HepG2 (cell line): ENCODE data around the gene NINJ2. TPM values are rescaled to one million over a fixed set of nuclear protein-coding genes. Genes with fewer than 3 reads are reported as not detected.

Source experiments
- AFF4 ChIP-seq: sonication (generic); formaldehyde crosslinking; IDR thresholded peaks from 2 replicates; pipeline ENCODE4 v1.4.0; 2020; ENCODE audit warnings: missing genetic modification reagents
- GPBP1L1 ChIP-seq: sonication (generic); formaldehyde crosslinking; IDR thresholded peaks from 2 replicates; pipeline ENCODE4 v1.5.0; 2020; ENCODE audit warnings: mild to moderate bottlenecking, missing genetic modification reagents
- HNRNPH1 ChIP-seq: fragments of 200-400 bp; formaldehyde crosslinking; optimal IDR thresholded peaks from 2 replicates; pipeline ENCODE3; 2017; ENCODE audit warnings: mild to moderate bottlenecking, low read depth, low read length
- HOXA7 ChIP-seq: sonication (generic); formaldehyde crosslinking; IDR thresholded peaks from 2 replicates; pipeline ENCODE4 v1.8.1; 2022; ENCODE audit warnings: mild to moderate bottlenecking, missing genetic modification reagents, moderate library complexity
- IKZF1 ChIP-seq: fragments of 450-650 bp; IDR thresholded peaks from 2 replicates; pipeline ENCODE4 v1.7.1; 2016
- MAF1 ChIP-seq: sonication (generic); formaldehyde crosslinking; IDR thresholded peaks from 2 replicates; pipeline ENCODE4 v1.5.0; 2020; ENCODE audit warnings: missing genetic modification reagents, borderline replicate concordance
- MIER2 ChIP-seq: IDR thresholded peaks from 2 replicates; pipeline ENCODE4 v1.6.1; 2016; ENCODE audit warnings: missing biosample characterization, missing genetic modification reagents
- NFATC3 ChIP-seq: sonication (generic); formaldehyde crosslinking; IDR thresholded peaks from 2 replicates; pipeline ENCODE4 v1.5.1; 2020; ENCODE audit warnings: mild to moderate bottlenecking, missing genetic modification reagents
- RXRA ChIP-seq: sonication (generic); formaldehyde crosslinking; IDR thresholded peaks from 2 replicates; pipeline ENCODE4 v1.5.1; 2020; ENCODE audit warnings: missing genetic modification reagents
- SMAD1 ChIP-seq: sonication (generic); formaldehyde crosslinking; IDR thresholded peaks from 2 replicates; pipeline ENCODE4 v1.4.0; 2020; ENCODE audit warnings: missing genetic modification reagents, low read depth, mild to moderate bottlenecking, borderline replicate concordance
- SSRP1 ChIP-seq: IDR thresholded peaks from 2 replicates; pipeline ENCODE4 v1.6.1; 2016; ENCODE audit warnings: control low read depth
- TARDBP ChIP-seq: sonication (generic); formaldehyde crosslinking; IDR thresholded peaks from 2 replicates; pipeline ENCODE4 v1.8.0; 2022; ENCODE audit warnings: mild to moderate bottlenecking, missing genetic modification reagents
- TCF7 ChIP-seq: sonication (generic); IDR thresholded peaks from 2 replicates; pipeline ENCODE4 v1.6.1; 2016; ENCODE audit warnings: antibody characterized with exemption, low read depth
- ZBTB49 ChIP-seq: sonication (generic); formaldehyde crosslinking; IDR thresholded peaks from 2 replicates; pipeline ENCODE4 v1.4.0; 2020; ENCODE audit warnings: missing genetic modification reagents, borderline replicate concordance
- ZNF280B ChIP-seq: sonication (generic); formaldehyde crosslinking; IDR thresholded peaks from 2 replicates; pipeline ENCODE4 v1.5.0; 2020; ENCODE audit warnings: missing genetic modification reagents, mild to moderate bottlenecking, borderline replicate concordance
- ZNF546 ChIP-seq: sonication (generic); formaldehyde crosslinking; conservative IDR thresholded peaks from 2 replicates; pipeline ENCODE4 v1.8.1; 2023; ENCODE audit warnings: mild to moderate bottlenecking, missing genetic modification reagents
- ZNF558 ChIP-seq: sonication (generic); formaldehyde crosslinking; IDR thresholded peaks from 2 replicates; pipeline ENCODE4 v1.9.0; 2022; ENCODE audit warnings: mild to moderate bottlenecking, missing genetic modification reagents, borderline replicate concordance
- ZNF619 ChIP-seq: sonication (generic); formaldehyde crosslinking; IDR thresholded peaks from 2 replicates; pipeline ENCODE4 v1.4.0; 2020; ENCODE audit warnings: mild to moderate bottlenecking, missing genetic modification reagents
- ZNF672 ChIP-seq: sonication (generic); formaldehyde crosslinking; IDR thresholded peaks from 2 replicates; pipeline ENCODE4 v1.8.1; 2022; ENCODE audit warnings: missing genetic modification reagents
- ZNF768 ChIP-seq: sonication (generic); formaldehyde crosslinking; IDR thresholded peaks from 2 replicates; pipeline ENCODE4 v1.4.0; 2020; ENCODE audit warnings: missing genetic modification reagents
- ZNF781 ChIP-seq: sonication (generic); formaldehyde crosslinking; IDR thresholded peaks from 2 replicates; pipeline ENCODE4 v1.5.1; 2020; ENCODE audit warnings: borderline replicate concordance, mild to moderate bottlenecking, missing genetic modification reagents; ENCODE audit errors: not compliant biosample characterization
- ZSCAN20 ChIP-seq: sonication (generic); formaldehyde crosslinking; IDR thresholded peaks from 2 replicates; pipeline ENCODE4 v1.4.0; 2020; ENCODE audit warnings: missing genetic modification reagents, mild to moderate bottlenecking, borderline replicate concordance
- polyA plus RNA-seq, 8 experiments: library from polyadenylated mRNA; depleted of rRNA in 3 of 8; stranded (reverse) in 7 of 8; unstranded in 1 of 8; fragments of >200 nt; fragmentation: Illumina TruSeq in 4 of 8; extraction: Trizol in 4 of 8; gene quantifications; 2 replicates each; pipeline versions ENCODE4 v1.2.1 to v1.2.3, GENCODE V29; 2011 to 2016; ENCODE audit warnings: low read depth in 4 of 8, missing spikeins in 1 of 8, mixed read lengths in 1 of 8; ENCODE audit not compliant: insufficient read depth in 1 of 8
- total RNA-seq, 5 experiments: library from RNA; depleted of rRNA; stranded (reverse); fragments of >200 nt; fragmentation: Illumina TruSeq; extraction: Trizol; gene quantifications; 2 replicates each; pipeline ENCODE4 v1.2.3, GENCODE V29; 2016; ENCODE audit warnings: low read depth in 1 of 5

Gene NINJ2
- total and polyA plus RNA-seq, 2 of the 13 experiments (the other 11 are each of a cell fraction or from before 2014, with no cell fraction given) = 0.62 to 3.8 TPM

- TF ChIP-seq TARDBP (CRISPR knock-in tag) (peak; percentile 70; the same call in 1 of the 2 replicates), ZNF280B (CRISPR knock-in tag) (no peak), ZNF619 (peak; percentile 67; the same call in 1 of the 2 replicates), HNRNPH1 (no peak), MAF1 (CRISPR knock-in tag) (no peak), IKZF1 (no peak), TCF7 (no peak), ZNF768 (peak; percentile 53; the same call in 1 of the 2 replicates), NFATC3 (CRISPR knock-in tag) (no peak), ZNF672 (peak; percentile 100), ZNF781 (no peak), ZBTB49 (CRISPR knock-in tag) (no peak), ZSCAN20 (CRISPR knock-in tag) (peak; percentile 57), SMAD1 (CRISPR knock-in tag) (no peak; the same call in 1 of the 2 replicates), ZNF558 (CRISPR knock-in tag) (peak; percentile 2; the same call in 1 of the 2 replicates), SSRP1 (CRISPR knock-in tag) (no peak), GPBP1L1 (CRISPR knock-in tag) (no peak), RXRA (peak; percentile 13; the same call in 1 of the 2 replicates), AFF4 (CRISPR knock-in tag) (no peak), MIER2 (CRISPR knock-in tag) (no peak), HOXA7 (no peak), ZNF546 (CRISPR knock-in tag) (0 out of 2 replicates have a peak, but pooled peaks have one; percentile 21)
Measured at GRCh38 chr12:569803-570434, 93.3 kb downstream of the NINJ2 start (continued).
